GM20000 (cell line): ENCODE results near the gene PSKH1.
A peak's percentile ranks its signal among the peaks of the same experiment; 100 is the strongest.

Source experiments
- DNase-seq: peaks from one replicate; pipeline ENCODE4 v3.0.0; 2012; ENCODE audit warnings: low spot score
- CTCF ChIP-seq: IDR thresholded peaks from 2 replicates; pipeline ENCODE4 v1.5.1; 2012; ENCODE audit warnings: mild to moderate bottlenecking, control low read depth; ENCODE audit errors: extremely low read depth, missing control alignments

PSKH1 gene

DNA sequence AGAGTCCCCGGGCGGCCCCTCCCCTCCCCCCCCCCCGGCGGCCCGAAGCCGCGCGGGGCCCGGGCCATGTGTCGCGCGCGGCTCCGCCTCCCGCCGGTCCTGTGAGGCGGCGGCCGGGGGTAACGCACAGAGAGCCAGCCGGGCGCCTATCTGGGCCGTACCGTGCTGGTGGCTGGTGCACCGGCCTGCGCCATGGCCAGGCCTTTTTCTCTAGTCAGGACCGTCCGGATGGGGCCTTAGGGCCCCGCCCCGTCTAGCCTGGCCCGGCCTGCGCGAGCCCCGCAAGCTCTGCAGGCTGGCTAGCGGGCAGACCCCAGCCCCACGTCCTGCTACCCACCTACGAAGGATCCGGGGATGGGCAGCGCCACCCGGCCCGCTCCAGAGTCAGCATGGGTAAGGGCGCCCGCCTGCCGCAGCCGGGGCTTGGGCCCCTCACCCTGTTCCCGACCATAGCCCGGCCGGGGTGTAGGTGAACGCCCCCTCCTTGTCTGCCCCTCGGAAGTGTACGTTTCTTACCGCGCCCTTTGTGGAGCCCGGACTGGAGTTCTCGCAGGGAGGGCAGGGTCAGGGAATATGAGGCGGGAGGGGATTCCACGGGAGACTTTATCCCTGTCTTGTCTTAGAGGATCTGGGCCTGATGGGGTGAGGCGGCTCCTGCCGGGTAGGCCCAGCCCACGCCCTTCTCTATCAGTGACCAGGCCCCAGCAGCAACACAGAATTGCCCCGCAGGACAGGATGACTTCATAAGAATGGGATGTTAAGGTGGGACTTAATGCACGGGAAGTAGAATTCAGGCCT lies 45.8 kb upstream of the PSKH1 start, which contains the start of gene CENPT:
TSS of gene CENPT (minus strand) at position 630 of the 798 bp plus-strand sequence. CDS start 13,834 bp downstream, outside the sequence.
- DNase-seq = peak; percentile 34
- TF ChIP-seq CTCF = no peak

- no peak for TF ChIP-seq CTCF
- DNase-seq = no peak
These were observed 44.9 kb upstream of the PSKH1 start for GRCh38 chr16:67848118-67848517.

DNA sequence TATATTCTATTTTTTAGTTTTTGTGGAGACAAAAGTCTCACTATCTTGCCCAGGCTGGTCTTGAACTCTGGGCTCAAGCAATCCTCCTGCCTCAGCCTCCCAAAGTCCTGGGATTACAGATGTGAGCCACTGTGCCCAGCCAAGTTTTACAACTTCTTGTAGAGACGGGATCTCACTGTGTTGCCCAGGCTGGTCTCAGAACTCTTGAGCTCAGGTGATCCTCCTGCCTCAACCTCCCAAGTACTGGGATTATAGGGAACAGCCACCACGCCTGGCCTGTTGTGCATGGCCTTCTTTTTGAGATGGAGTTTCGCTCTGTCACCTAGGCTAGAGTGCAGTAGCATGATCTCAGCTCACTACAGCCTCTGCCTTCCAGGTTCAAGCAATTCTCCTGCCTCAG lies 39.4 kb upstream of the PSKH1 start:
- no peak for DNase-seq
- TF ChIP-seq CTCF = no peak

DNA sequence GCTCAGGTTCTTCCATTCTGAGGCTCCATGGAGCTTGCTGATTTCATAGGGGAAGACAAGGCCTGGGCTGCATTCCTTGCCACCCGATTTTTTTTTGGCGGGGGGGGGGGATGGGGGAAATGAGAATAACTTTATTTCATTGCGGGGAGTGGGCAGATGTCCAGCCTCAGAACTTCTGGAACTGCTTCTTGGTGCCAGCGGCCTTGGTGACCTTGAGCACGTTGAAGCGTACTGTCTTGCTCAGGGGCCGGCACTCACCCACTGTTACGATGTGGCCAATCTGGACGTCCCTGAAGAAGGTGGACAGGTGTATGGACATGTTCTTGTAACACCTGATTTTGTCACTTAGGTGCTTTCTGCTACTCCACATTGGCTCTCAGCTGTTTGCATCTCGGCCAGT lies 37.3 kb upstream of the PSKH1 start:
- no peak for DNase-seq
- no peak for TF ChIP-seq CTCF

- DNase-seq = no peak
- no peak for TF ChIP-seq CTCF
These were observed 36.0 kb upstream of the PSKH1 start for GRCh38 chr16:67856927-67857546.

DNA sequence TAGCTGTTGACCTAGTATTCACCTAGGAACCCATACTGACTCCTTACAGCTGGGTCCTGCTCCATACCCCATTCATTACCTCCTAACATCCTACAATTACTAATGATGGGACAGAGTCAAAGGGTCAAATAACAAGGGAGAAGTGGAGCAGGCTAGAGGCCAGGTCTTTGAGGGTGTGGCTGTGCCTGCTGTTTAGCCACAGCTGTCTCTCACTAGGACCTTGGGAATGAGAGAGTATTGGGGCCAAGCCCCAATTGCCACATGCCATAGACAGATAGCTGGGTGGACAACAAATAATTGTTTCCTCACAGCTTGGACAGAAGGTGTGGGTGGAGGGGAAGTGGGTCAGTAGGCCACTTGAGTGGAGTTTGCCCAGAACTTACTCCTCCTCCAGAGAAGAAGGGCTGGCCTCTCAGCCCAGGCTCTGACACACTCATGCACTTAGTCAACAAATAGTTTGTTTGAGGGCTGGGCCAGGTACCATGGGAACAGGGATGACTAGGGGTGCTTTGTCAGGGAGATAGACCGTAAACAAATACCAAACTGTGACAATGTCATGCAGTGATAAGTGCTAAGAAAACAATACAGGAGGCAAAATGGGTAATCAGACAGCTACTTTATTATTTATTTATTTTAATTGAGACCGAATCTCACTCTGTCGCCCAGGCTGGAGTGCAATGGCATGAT lies 35.4 kb upstream of the PSKH1 start:
- no peak for TF ChIP-seq CTCF
- DNase-seq = no peak

- no peak for DNase-seq
- TF ChIP-seq CTCF = no peak
These were observed 34.6 kb upstream of the PSKH1 start for GRCh38 chr16:67858500-67858899.
